IMR-90 (cell line): Measurements from ENCODE around the gene FOXA2. TPM values are rescaled to one million over a fixed set of nuclear protein-coding genes. Genes with fewer than 3 reads are reported as not detected.

Source experiments
- ATAC-seq: fragments of 200-7000 bp; cut with Tn5 transposase; 2 replicates; pipeline ENCODE4 v1.9.1; 2020; ENCODE audit warnings: low read depth, mild to moderate bottlenecking, moderate library complexity
- BruUV-seq: library from RNA; stranded (reverse); fragments of 400-500 nt; replicated peaks from 2 replicates; lab custom pipeline; 2021; lab: Mats Ljungman, UMichigan
- CTCF ChIA-PET: fragments of 300-600 bp; formaldehyde crosslinking; extraction: SDS; loops from one replicate; lab custom pipeline; 2021; ENCODE audit warnings: antibody characterized with exemption; lab: Yijun Ruan, JAX
- POLR2A ChIA-PET: fragments of 300-600 bp; sonication (Branson Sonifier 250); formaldehyde crosslinking; loops from one replicate; lab custom pipeline; 2022; ENCODE audit warnings: antibody characterized with exemption; ENCODE audit not compliant: unreplicated experiment; lab: Charles Lee
- DNase-seq: peaks from one replicate; pipeline ENCODE4 v3.0.0; 2013
- H2AFZ ChIP-seq: replicated peaks from 2 replicates; pipeline ENCODE3; 2013; ENCODE audit warnings: low read length, mild to moderate bottlenecking; ENCODE audit not compliant: poor library complexity
- H2AK5ac ChIP-seq: 2 replicates; pipeline ENCODE4 v1.6.1; 2013; ENCODE audit warnings: low read depth, low read length, inconsistent platforms
- H2AK9ac ChIP-seq: replicated peaks from 2 replicates; pipeline ENCODE3; 2013; ENCODE audit warnings: mild to moderate bottlenecking, low read depth, low read length, moderate library complexity; ENCODE audit not compliant: poor library complexity
- H2BK120ac ChIP-seq: 2 replicates; pipeline ENCODE4 v1.6.1; 2013; ENCODE audit warnings: low read depth, low read length, inconsistent platforms
- H2BK15ac ChIP-seq: 3 replicates; pipeline ENCODE4 v1.6.1; 2013; ENCODE audit warnings: low read depth, low read length, inconsistent platforms
- H2BK20ac ChIP-seq: 2 replicates; pipeline ENCODE4 v1.6.1; 2013; ENCODE audit warnings: low read depth, mild to moderate bottlenecking, inconsistent platforms, low read length, moderate library complexity
- H2BK5ac ChIP-seq: 2 replicates; pipeline ENCODE4 v1.6.1; 2013; ENCODE audit warnings: mild to moderate bottlenecking, low read depth, low read length, inconsistent platforms; ENCODE audit not compliant: poor library complexity, severe bottlenecking
- H3K14ac ChIP-seq: replicated peaks from 2 replicates; pipeline ENCODE4 v1.6.1; 2013; ENCODE audit warnings: low read depth, low read length, inconsistent platforms
- H3K18ac ChIP-seq: 2 replicates; pipeline ENCODE4 v1.6.1; 2013; ENCODE audit warnings: low read depth, low read length, control low read depth
- H3K23ac ChIP-seq: 2 replicates; pipeline ENCODE4 v1.6.1; 2013; ENCODE audit warnings: low read depth, low read length, inconsistent platforms
- H3K27ac ChIP-seq: 2 replicates; pipeline ENCODE4 v1.5.1; 2013; ENCODE audit warnings: mild to moderate bottlenecking, control low read depth, low read length; ENCODE audit not compliant: insufficient read depth
- H3K27me3 ChIP-seq: 2 replicates; pipeline ENCODE4 v1.6.1; 2013; ENCODE audit warnings: low read length; ENCODE audit not compliant: control insufficient read depth, insufficient read depth
- H3K36me3 ChIP-seq: 2 replicates; pipeline ENCODE4 v1.6.1; 2013; ENCODE audit warnings: low read length, mixed read lengths; ENCODE audit not compliant: control insufficient read depth, insufficient read depth
- H3K4ac ChIP-seq: 2 replicates; pipeline ENCODE4 v1.6.1; 2013; ENCODE audit warnings: low read depth, low read length, inconsistent platforms
- H3K4me1 ChIP-seq: 2 replicates; pipeline ENCODE4 v1.6.1; 2013; ENCODE audit warnings: low read length, mixed read lengths; ENCODE audit not compliant: control insufficient read depth, insufficient read depth
- H3K4me2 ChIP-seq: 2 replicates; pipeline ENCODE4 v1.6.1; 2013; ENCODE audit warnings: low read depth, mild to moderate bottlenecking, control low read depth, low read length, moderate library complexity
- H3K4me3 ChIP-seq: 2 replicates; pipeline ENCODE4 v1.5.1; 2013; ENCODE audit warnings: low read depth, mild to moderate bottlenecking, control low read depth, low read length, moderate library complexity; ENCODE audit not compliant: insufficient read depth
- H3K56ac ChIP-seq: 2 replicates; pipeline ENCODE4 v1.6.1; 2013; ENCODE audit warnings: low read length, inconsistent platforms; ENCODE audit not compliant: insufficient read depth; ENCODE audit errors: extremely low read depth
- H3K79me1 ChIP-seq, 2 experiments: 2 replicates each; pipeline ENCODE4 v1.6.1; 2013; ENCODE audit warnings: low read length in 2 of 2, inconsistent platforms in 1 of 2, low read depth in 1 of 2
- H3K9ac ChIP-seq: 2 replicates; pipeline ENCODE4 v1.6.1; 2013; ENCODE audit warnings: low read depth, low read length, control low read depth
- H3K9me1 ChIP-seq: 2 replicates; pipeline ENCODE4 v1.6.1; 2013; ENCODE audit warnings: low read length, inconsistent platforms; ENCODE audit not compliant: insufficient read depth
- H3K9me3 ChIP-seq: 2 replicates; pipeline ENCODE4 v1.6.1; 2013; ENCODE audit warnings: low read length; ENCODE audit not compliant: control insufficient read depth, insufficient read depth
- H4K20me1 ChIP-seq: 2 replicates; pipeline ENCODE4 v1.6.1; 2013; ENCODE audit warnings: low read length, inconsistent platforms; ENCODE audit not compliant: insufficient read depth
- H4K5ac ChIP-seq: 2 replicates; pipeline ENCODE4 v1.6.1; 2013; ENCODE audit warnings: mild to moderate bottlenecking, low read depth, low read length, control low read depth
- H4K8ac ChIP-seq, 2 experiments: 2 replicates each; pipeline ENCODE4 v1.6.1; 2013; ENCODE audit warnings: low read depth in 2 of 2, low read length in 2 of 2, control low read depth in 1 of 2, inconsistent platforms in 1 of 2
- H4K91ac ChIP-seq: 2 replicates; pipeline ENCODE4 v1.6.1; 2013; ENCODE audit warnings: low read depth, low read length, inconsistent platforms; ENCODE audit not compliant: insufficient read depth
- FOS ChIP-seq: fragments of 150-350 bp; IDR thresholded peaks from 2 replicates; pipeline ENCODE4 v1.6.1; 2016; ENCODE audit warnings: low read depth, low read length
- SMC3 ChIP-seq: fragments of 150-350 bp; IDR thresholded peaks from 2 replicates; pipeline ENCODE4 v1.6.1; 2016; ENCODE audit warnings: low read depth, mild to moderate bottlenecking, antibody characterized with exemption, low read length, moderate library complexity
- WGBS, 2 experiments: methylation state at CpG; one replicate each; pipeline versions ENCODE4 v1.1.5 to v1.1.7; 2013; ENCODE audit warnings: missing lambda C conversion rate in 2 of 2; ENCODE audit not compliant: insufficient read length in 1 of 2; ENCODE audit errors: extremely low coverage in 2 of 2; 5-methylcytosine and 5-hydroxymethylcytosine counted together
- dilution Hi-C: fragments of 300-500 bp; cut with HindIII; formaldehyde crosslinking; loops from one replicate; pipeline ENCODE4 v1.14.3; 2018; ENCODE audit warnings: low sequenced_read_pairs; ENCODE audit not compliant: unreplicated experiment
- in situ Hi-C: fragments of 300-500 bp; cut with MboI; formaldehyde crosslinking; loops from 3 replicates; pipeline ENCODE4 v1.14.3; 2019; ENCODE audit warnings: low sequenced_read_pairs, inconsistent platforms, mixed read lengths
- intact Hi-C: fragments of 100-400 bp; cut with micrococcal nuclease; formaldehyde crosslinking; loops from 2 replicates; pipeline ENCODE4 v1.10.0; 2022
- polyA plus RNA-seq, 3 experiments: library from polyadenylated mRNA; depleted of rRNA; stranded (reverse); fragments of >200 nt; gene quantifications; 2 replicates each; pipeline ENCODE4 v1.2.3, GENCODE V29; 2012; ENCODE audit warnings: low replicate concordance in 1 of 3
- total RNA-seq: library from RNA; depleted of rRNA; stranded (reverse); fragments of >200 nt; gene quantifications from 2 replicates; pipeline ENCODE4 v1.2.3, GENCODE V29; 2012

Gene FOXA2
- total and polyA plus RNA-seq, 2 of the 4 experiments (the other 2 are of a cell fraction) = not detected

- no peak for DNase-seq
- WGBS, 2 experiments = 17% methylated on average over 1 of the region's 6 CpGs; no CpG with 5 or more reads in 1 of the 2 experiments
- intact Hi-C loops = no loop called here
- dilution Hi-C loops = no loop called here
- Histone ChIP-seq H3K23ac (no peak overlapping the region), H3K4me1 (no peaks in the 10 kb centered on the region), H3K56ac (no peak overlapping the region), H2BK120ac (no peak overlapping the region), H4K5ac (no peak overlapping the region), H4K8ac (no peak overlapping the region), H2AFZ (no peak overlapping the region), H2BK20ac (no peak overlapping the region), H3K14ac (no peak overlapping the region), H3K27me3 (no peaks in the 10 kb centered on the region), H2AK5ac (no peak overlapping the region), H2BK5ac (no peak overlapping the region), H3K79me1 (no peaks in the 10 kb centered on the region), H4K91ac (no peak overlapping the region), H2AK9ac (no peak overlapping the region), H3K9me3 (no peaks in the 10 kb centered on the region), H3K9me1 (no peaks in the 10 kb centered on the region), H4K20me1 (no peaks in the 10 kb centered on the region), H3K4ac (no peak overlapping the region), H2BK15ac (no peak overlapping the region), H3K36me3 (no peaks in the 10 kb centered on the region), H3K27ac (no peak overlapping the region), H3K9ac (no peak overlapping the region), H3K4me2 (no peak overlapping the region), H3K18ac (no peak overlapping the region), H3K4me3 (no peak overlapping the region)
- no TSS peak for BruUV-seq
- in situ Hi-C loops = no loop called here
- no peak for ATAC-seq
- TF ChIP-seq FOS (no peak), SMC3 (no peak)
- ChIA-PET POLR2A (no interaction called here), CTCF (no interaction called here)
Observed at GRCh38 chr20:22615425-22615824, 31.1 kb upstream of the FOXA2 start.
